Subcutaneous adipose tissue (tissue), 4 donors: ENCODE results near the gene ACADS. TPM values are rescaled to one million over a fixed set of nuclear protein-coding genes. Genes with fewer than 3 reads are reported as not detected.

ENCODE experiments used
- CTCF ChIP-seq: fragments of 450-650 bp; IDR thresholded peaks from one replicate; pipeline ENCODE4 v1.5.1; 2016; ENCODE audit warnings: low read depth, mild to moderate bottlenecking, control low read depth, antibody characterized with exemption, moderate library complexity
- total RNA-seq, 4 donors: library from RNA; depleted of rRNA; stranded (reverse); fragments of >200 nt; gene quantifications; one replicate each; pipeline ENCODE4 v1.1.0, GENCODE V29; 2016

Gene ACADS
- total RNA-seq, 4 donors from 2014 or later, result 31.6 to 237 (median 106) TPM

GRCh38 chr12:120690978-120691377, 34.6 kb upstream of the ACADS start:
- TF ChIP-seq CTCF, result no peak

- no peak for TF ChIP-seq CTCF
These were observed 33.0 kb upstream of the ACADS start for GRCh38 chr12:120692524-120693033.

- TF ChIP-seq CTCF, result no peak
These were observed 31.8 kb upstream of the ACADS start for GRCh38 chr12:120693848-120694247.

- no peak for TF ChIP-seq CTCF
These were observed 29.0 kb upstream of the ACADS start for GRCh38 chr12:120696626-120697025.

GRCh38 chr12:120697344-120697743, 28.3 kb upstream of the ACADS start:
- no peak for TF ChIP-seq CTCF

- no peak for TF ChIP-seq CTCF
These were observed 27.0 kb upstream of the ACADS start for GRCh38 chr12:120698665-120699064.

GRCh38 chr12:120699553-120699952, 26.1 kb upstream of the ACADS start:
- no peak for TF ChIP-seq CTCF

- no peak for TF ChIP-seq CTCF
These were observed 24.7 kb upstream of the ACADS start for GRCh38 chr12:120700886-120701285.
